GM12872 (cell line): ENCODE data around the gene CLTCL1.

ENCODE experiments used
- CTCF ChIP-seq: IDR thresholded peaks from 3 replicates; pipeline ENCODE4 v1.5.1; 2011; ENCODE audit warnings: low read depth, mild to moderate bottlenecking, low read length, moderate library complexity; ENCODE audit not compliant: insufficient read depth

CLTCL1 gene

GRCh38 chr22:19208287-19208847 is 83.2 kb downstream of the CLTCL1 start:
- TF ChIP-seq CTCF = no peak

GRCh38 chr22:19207884-19208283 is 83.6 kb downstream of the CLTCL1 start:
- no peak for TF ChIP-seq CTCF

- no peak for TF ChIP-seq CTCF
Measured at GRCh38 chr22:19207401-19207808, 84.1 kb downstream of the CLTCL1 start.

GRCh38 chr22:19206287-19206686 is 85.2 kb downstream of the CLTCL1 start:
- TF ChIP-seq CTCF = no peak

- TF ChIP-seq CTCF = no peak
Measured at GRCh38 chr22:19204640-19205039, 86.9 kb downstream of the CLTCL1 start.

- TF ChIP-seq CTCF = no peak
Measured at GRCh38 chr22:19203834-19204233, 87.7 kb downstream of the CLTCL1 start.

- no peak for TF ChIP-seq CTCF
Measured at GRCh38 chr22:19201869-19202798, 89.4 kb downstream of the CLTCL1 start.
